ENCODE data around the gene CSGALNACT2. TPM values are rescaled to one million over a fixed set of nuclear protein-coding genes. Genes with fewer than 3 reads are reported as not detected.

Gene CSGALNACT2
- total RNA-seq, 1 experiment from 2014 or later = 10.2 TPM

- Histone ChIP-seq H3K9me3 (no peaks in the 10 kb centered on the region), H3K36me3 (no peaks in the 10 kb centered on the region), H3K27me3 (no peaks in the 10 kb centered on the region), H3K4me3 (no peak overlapping the region)
- DNase-seq = no peak
Measured at GRCh38 chr10:43209074-43209455, 70.8 kb downstream of the CSGALNACT2 start.

- Histone ChIP-seq H3K27me3 (no peaks in the 10 kb centered on the region), H3K36me3 (no peaks in the 10 kb centered on the region), H3K4me3 (no peak overlapping the region), H3K9me3 (no peaks in the 10 kb centered on the region)
- DNase-seq = no peak
Measured at GRCh38 chr10:43209651-43210141, 71.5 kb downstream of the CSGALNACT2 start.

- Histone ChIP-seq H3K4me3 (no peak overlapping the region), H3K36me3 (no peaks in the 10 kb centered on the region), H3K9me3 (no peaks in the 10 kb centered on the region), H3K27me3 (no peaks in the 10 kb centered on the region)
- DNase-seq = no peak
Measured at GRCh38 chr10:43210556-43210955, 72.3 kb downstream of the CSGALNACT2 start.

GRCh38 chr10:43211030-43211429, 72.8 kb downstream of the CSGALNACT2 start:
- no peaks in the 10 kb centered on the region for H3K9me3 ChIP-seq
- H3K27me3 ChIP-seq = no peaks in the 10 kb centered on the region
- H3K4me3 ChIP-seq = no peak overlapping the region
- DNase-seq = no peak
- H3K36me3 ChIP-seq = no peaks in the 10 kb centered on the region

GRCh38 chr10:43211431-43212042, 73.3 kb downstream of the CSGALNACT2 start:
- Histone ChIP-seq H3K4me3 (no peak overlapping the region), H3K27me3 (no peaks in the 10 kb centered on the region), H3K36me3 (no peaks in the 10 kb centered on the region), H3K9me3 (no peaks in the 10 kb centered on the region)
- no peak for DNase-seq

GRCh38 chr10:43212043-43212721, 73.9 kb downstream of the CSGALNACT2 start:
- DNase-seq = no peak
- no peak overlapping the region for H3K4me3 ChIP-seq

GRCh38 chr10:43214071-43214955, 76.1 kb downstream of the CSGALNACT2 start:
- Histone ChIP-seq H3K36me3 (no peaks in the 10 kb centered on the region), H3K27me3 (no peaks in the 10 kb centered on the region), H3K4me3 (no peak overlapping the region), H3K9me3 (no peaks in the 10 kb centered on the region)
- DNase-seq = no peak

More at GRCh38 chr10:43212043-43212721, 73.9 kb downstream of the CSGALNACT2 start:
- no peaks in the 10 kb centered on the region for H3K9me3 ChIP-seq
- no peaks in the 10 kb centered on the region for H3K27me3 ChIP-seq
- no peaks in the 10 kb centered on the region for H3K36me3 ChIP-seq

GRCh38 chr10:43214956-43215561, 76.8 kb downstream of the CSGALNACT2 start:
- Histone ChIP-seq H3K4me3 (no peak overlapping the region), H3K9me3 (no peaks in the 10 kb centered on the region), H3K27me3 (no peaks in the 10 kb centered on the region), H3K36me3 (no peaks in the 10 kb centered on the region)
- DNase-seq = no peak

- Histone ChIP-seq H3K36me3 (no peaks in the 10 kb centered on the region), H3K27me3 (no peaks in the 10 kb centered on the region), H3K4me3 (no peak overlapping the region), H3K9me3 (no peaks in the 10 kb centered on the region)
- no peak for DNase-seq
Measured at GRCh38 chr10:43215758-43216455, 77.7 kb downstream of the CSGALNACT2 start.

- H3K4me3 ChIP-seq = no peak overlapping the region
- H3K27me3 ChIP-seq = no peaks in the 10 kb centered on the region
- H3K36me3 ChIP-seq = no peaks in the 10 kb centered on the region
- no peak for DNase-seq
- no peaks in the 10 kb centered on the region for H3K9me3 ChIP-seq
Measured at GRCh38 chr10:43216931-43217562, 78.8 kb downstream of the CSGALNACT2 start.

- H3K9me3 ChIP-seq = no peaks in the 10 kb centered on the region
- H3K36me3 ChIP-seq = no peaks in the 10 kb centered on the region
- no peaks in the 10 kb centered on the region for H3K27me3 ChIP-seq
- H3K4me3 ChIP-seq = no peak overlapping the region
- DNase-seq = no peak
Measured at GRCh38 chr10:43217563-43218205, 79.4 kb downstream of the CSGALNACT2 start.

GRCh38 chr10:43218206-43218950, 80.1 kb downstream of the CSGALNACT2 start:
- Histone ChIP-seq H3K9me3 (no peaks in the 10 kb centered on the region), H3K4me3 (no peak overlapping the region), H3K36me3 (no peaks in the 10 kb centered on the region), H3K27me3 (no peaks in the 10 kb centered on the region)
- no peak for DNase-seq

- DNase-seq = no peak
- H3K4me3 ChIP-seq = no peak overlapping the region
- H3K36me3 ChIP-seq = no peaks in the 10 kb centered on the region
- no peaks in the 10 kb centered on the region for H3K9me3 ChIP-seq
- H3K27me3 ChIP-seq = no peaks in the 10 kb centered on the region
Measured at GRCh38 chr10:43218951-43219837, 80.9 kb downstream of the CSGALNACT2 start.

GRCh38 chr10:43219848-43220247, 81.6 kb downstream of the CSGALNACT2 start:
- H3K9me3 ChIP-seq = no peaks in the 10 kb centered on the region
- H3K4me3 ChIP-seq = no peak overlapping the region
- no peak for DNase-seq
- no peaks in the 10 kb centered on the region for H3K36me3 ChIP-seq
- H3K27me3 ChIP-seq = no peaks in the 10 kb centered on the region
